ENCODE data around the gene FCSK. TPM values are rescaled to one million over a fixed set of nuclear protein-coding genes. Genes with fewer than 3 reads are reported as not detected.
"Not testable (repeated sequence)": the region's sequence is repeated elsewhere in the genome, so short reads cannot be mapped to it uniquely, and the experiment has no call there.

Gene FCSK
- total RNA-seq (7.3 TPM), polyA plus RNA-seq (ENCODE audit: insufficient read depth in 1 of 8, insufficient read length in 8 of 8, low replicate concordance in 1 of 8) (10 to 100 TPM in 1 of 8 donors, 1 to 10 TPM in 7; 5.2 to 10.2 (median 8.0) TPM)
- long read RNA-seq, donor 1, result 0 reads
- long read RNA-seq, donor 2, result 0 reads
- long read RNA-seq, donor 3, result 0 reads
- long read RNA-seq, donor 4, result 0 reads
- long read RNA-seq, donor 5, result 0 reads
- long read RNA-seq, donor 6, result 0 reads
- long read RNA-seq, donor 7, full-length matches to known transcripts, result 1 of 6 reads
- long read RNA-seq, donor 7, partial matches to known transcripts, result 5 of 6 reads
- long read RNA-seq, donor 7, other reads (novel, unspliced or antisense), result 0 of 6 reads
- long read RNA-seq, donor 8, result 0 reads
- long read RNA-seq, donor 9, result 0 reads
- long read RNA-seq, donor 10, full-length matches to known transcripts, result 1 of 1 reads
- long read RNA-seq, donor 10, partial matches to known transcripts, result 0 of 1 reads
- long read RNA-seq, donor 10, other reads (novel, unspliced or antisense), result 0 of 1 reads
- long read RNA-seq, donor 11, partial matches to known transcripts, result 5 of 5 reads
- long read RNA-seq, donor 11, other reads (novel, unspliced or antisense), result 0 of 5 reads

- H3K4me1 ChIP-seq (ENCODE audit: control insufficient read depth, insufficient read depth, low read length), result peaks cover 6% of the 10 kb centered on the region
- under 1% methylated on average over 62 of the region's 67 CpGs for WGBS (ENCODE audit: insufficient coverage)
These were observed at the start of gene FCSK for GRCh38 chr16:70454222-70455034. Gene FCSK (plus strand): TSS chr16:70454595. CDS start chr16:70463191, 8,596 bp downstream.

GRCh38 chr16:70406104-70406503 lies 48.3 kb upstream of the FCSK start:
- not testable (repeated sequence) for H3K27me3 ChIP-seq (ENCODE audit: control insufficient read depth, insufficient read depth, low read length); H3K4me3 ChIP-seq (ENCODE audit: low read length); H3K4me1 ChIP-seq (ENCODE audit: control insufficient read depth, insufficient read depth, low read length); H3K9me3 ChIP-seq (replicated peaks; ENCODE audit: control insufficient read depth, low read depth, low read length); DNase-seq; H3K27ac ChIP-seq (ENCODE audit: low read length); H3K36me3 ChIP-seq (ENCODE audit: control insufficient read depth, insufficient read depth, low read length)
- WGBS (ENCODE audit: insufficient coverage), result 80% methylated on average over 1 of the region's 5 CpGs

More at GRCh38 chr16:70454222-70455034, at the start of gene FCSK:
- DNase-seq, result peak; percentile 85
- Histone ChIP-seq H3K36me3 (ENCODE audit: control insufficient read depth, insufficient read depth, low read length) (no peaks in the 10 kb centered on the region), H3K4me3 (ENCODE audit: low read length) (peak within 1 kb of the TSS; percentile 95), H3K27me3 (ENCODE audit: control insufficient read depth, insufficient read depth, low read length) (peaks cover 6% of the 10 kb centered on the region), H3K9me3 (replicated peaks; ENCODE audit: control insufficient read depth, low read depth, low read length) (no peaks in the 10 kb centered on the region), H3K27ac (ENCODE audit: low read length) (peak within 1 kb of the TSS; percentile 97)

DNA sequence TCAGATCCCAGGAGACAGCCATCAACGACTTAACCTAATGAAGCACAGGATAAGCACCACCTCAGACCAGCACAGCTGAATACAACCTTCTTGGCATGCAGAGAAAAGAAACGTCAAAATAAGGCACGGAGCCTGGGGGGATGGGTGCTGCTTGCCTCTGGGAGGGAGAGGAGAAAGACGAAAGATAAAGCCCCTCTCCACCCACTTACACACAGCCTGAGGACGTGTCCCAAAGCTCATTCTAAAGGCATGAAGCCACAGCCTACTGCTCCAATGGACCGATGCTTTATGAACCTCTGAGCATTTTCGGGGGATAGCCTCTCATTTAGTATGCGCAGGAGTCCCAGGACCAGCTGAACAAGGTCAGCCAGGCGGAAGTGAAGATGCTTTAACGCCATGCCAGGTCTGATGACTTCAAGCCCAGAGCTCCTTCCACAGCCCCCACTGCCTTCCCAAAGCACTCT lies 46.6 kb upstream of the FCSK start:
- Histone ChIP-seq H3K9me3 (replicated peaks; ENCODE audit: control insufficient read depth, low read depth, low read length) (no peaks in the 10 kb centered on the region), H3K36me3 (ENCODE audit: control insufficient read depth, insufficient read depth, low read length) (peaks cover 15% of the 10 kb centered on the region), H3K4me3 (ENCODE audit: low read length) (no peak overlapping the region), H3K27me3 (ENCODE audit: control insufficient read depth, insufficient read depth, low read length) (no peaks in the 10 kb centered on the region), H3K27ac (ENCODE audit: low read length) (no peak overlapping the region), H3K4me1 (ENCODE audit: control insufficient read depth, insufficient read depth, low read length) (peaks cover 7% of the 10 kb centered on the region)
- 69% methylated on average over 5 of the region's 10 CpGs for WGBS (ENCODE audit: insufficient coverage)
- no peak for DNase-seq

DNA sequence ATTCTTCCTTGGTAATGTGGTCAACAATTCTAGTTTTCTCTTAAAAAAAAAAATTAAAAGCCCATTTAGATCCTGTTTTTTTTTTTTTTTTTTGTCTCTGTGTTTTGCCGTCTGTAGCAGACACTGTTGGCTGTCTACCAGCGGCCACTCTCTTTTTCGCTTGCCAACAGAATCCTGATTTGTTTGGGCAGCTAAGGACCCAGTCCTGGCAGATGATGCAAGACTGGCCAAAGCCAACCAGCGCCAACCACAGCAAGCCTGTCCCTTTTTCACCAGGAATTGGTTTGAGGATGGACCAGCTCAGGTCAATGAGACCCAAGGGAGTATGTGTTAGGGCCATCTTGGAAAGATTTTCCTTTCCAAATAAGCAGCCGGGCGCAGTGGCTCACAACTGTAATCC lies 43.7 kb upstream of the FCSK start:
- Histone ChIP-seq H3K4me3 (ENCODE audit: low read length) (no peak overlapping the region), H3K27me3 (ENCODE audit: control insufficient read depth, insufficient read depth, low read length) (no peaks in the 10 kb centered on the region), H3K9me3 (replicated peaks; ENCODE audit: control insufficient read depth, low read depth, low read length) (no peaks in the 10 kb centered on the region), H3K36me3 (ENCODE audit: control insufficient read depth, insufficient read depth, low read length) (peaks cover 15% of the 10 kb centered on the region), H3K27ac (ENCODE audit: low read length) (no peak overlapping the region), H3K4me1 (ENCODE audit: control insufficient read depth, insufficient read depth, low read length) (peaks cover 11% of the 10 kb centered on the region)
- WGBS (ENCODE audit: insufficient coverage), result 68% methylated on average over 4 of the region's 6 CpGs
- peak; percentile 35 for DNase-seq

GRCh38 chr16:70412385-70412784 lies 42.0 kb upstream of the FCSK start:
- no peak for DNase-seq
- WGBS (ENCODE audit: insufficient coverage), result no CpG with 5 or more reads among the region's 8 CpGs
- Histone ChIP-seq H3K27me3 (ENCODE audit: control insufficient read depth, insufficient read depth, low read length) (no peaks in the 10 kb centered on the region), H3K4me3 (ENCODE audit: low read length) (no peak overlapping the region), H3K4me1 (ENCODE audit: control insufficient read depth, insufficient read depth, low read length) (peaks cover 11% of the 10 kb centered on the region), H3K36me3 (ENCODE audit: control insufficient read depth, insufficient read depth, low read length) (peaks cover 14% of the 10 kb centered on the region), H3K27ac (ENCODE audit: low read length) (no peak overlapping the region), H3K9me3 (replicated peaks; ENCODE audit: control insufficient read depth, low read depth, low read length) (no peaks in the 10 kb centered on the region)

- not testable (repeated sequence) for H3K4me3 ChIP-seq (ENCODE audit: low read length); H3K9me3 ChIP-seq (replicated peaks; ENCODE audit: control insufficient read depth, low read depth, low read length); H3K27me3 ChIP-seq (ENCODE audit: control insufficient read depth, insufficient read depth, low read length); H3K27ac ChIP-seq (ENCODE audit: low read length)
- Histone ChIP-seq H3K4me1 (ENCODE audit: control insufficient read depth, insufficient read depth, low read length) (peaks cover 15% of the 10 kb centered on the region), H3K36me3 (ENCODE audit: control insufficient read depth, insufficient read depth, low read length) (peaks cover 18% of the 10 kb centered on the region)
- no CpG with 5 or more reads among the region's 5 CpGs for WGBS (ENCODE audit: insufficient coverage)
- DNase-seq, result peak; percentile 49
These were observed 40.8 kb upstream of the FCSK start for GRCh38 chr16:70413572-70413971.

- H3K36me3 ChIP-seq (ENCODE audit: control insufficient read depth, insufficient read depth, low read length), result peaks cover 15% of the 10 kb centered on the region
- no peaks in the 10 kb centered on the region for H3K27me3 ChIP-seq (ENCODE audit: control insufficient read depth, insufficient read depth, low read length)
- DNase-seq, result no peak
- H3K9me3 ChIP-seq (replicated peaks; ENCODE audit: control insufficient read depth, low read depth, low read length), result no peaks in the 10 kb centered on the region
- WGBS (ENCODE audit: insufficient coverage), result 77% methylated on average over 16 of the region's 17 CpGs
- H3K4me3 ChIP-seq (ENCODE audit: low read length), result no peak overlapping the region
- peaks cover 33% of the 10 kb centered on the region for H3K4me1 ChIP-seq (ENCODE audit: control insufficient read depth, insufficient read depth, low read length)
- no peak overlapping the region for H3K27ac ChIP-seq (ENCODE audit: low read length)
These were observed 37.4 kb upstream of the FCSK start for GRCh38 chr16:70416748-70417616.

DNA sequence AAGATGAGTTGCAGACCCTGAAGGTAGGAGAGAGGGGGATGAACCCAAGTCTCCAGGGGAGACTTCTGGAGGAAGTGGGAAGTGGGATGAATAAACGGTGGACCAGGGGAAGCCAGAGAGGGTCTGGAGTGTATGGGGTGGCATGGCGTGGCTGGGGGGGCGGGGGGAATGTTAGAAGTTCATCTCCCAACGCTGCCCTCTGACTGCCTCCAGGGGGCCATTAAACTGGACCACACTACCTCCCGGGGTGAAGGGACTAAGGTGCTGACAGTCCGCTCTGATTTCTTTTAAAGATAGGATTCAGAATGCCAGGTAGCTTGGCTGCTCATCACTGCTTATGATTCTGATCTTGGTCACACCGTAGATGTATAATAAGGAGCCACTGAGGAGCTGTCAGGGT lies 36.7 kb upstream of the FCSK start:
- H3K4me3 ChIP-seq (ENCODE audit: low read length), result no peak overlapping the region
- no peaks in the 10 kb centered on the region for H3K27me3 ChIP-seq (ENCODE audit: control insufficient read depth, insufficient read depth, low read length)
- WGBS (ENCODE audit: insufficient coverage), result 64% methylated on average over 5 of the region's 7 CpGs
- peaks cover 16% of the 10 kb centered on the region for H3K36me3 ChIP-seq (ENCODE audit: control insufficient read depth, insufficient read depth, low read length)
- H3K27ac ChIP-seq (ENCODE audit: low read length), result no peak overlapping the region
- peaks cover 36% of the 10 kb centered on the region for H3K4me1 ChIP-seq (ENCODE audit: control insufficient read depth, insufficient read depth, low read length)
- H3K9me3 ChIP-seq (replicated peaks; ENCODE audit: control insufficient read depth, low read depth, low read length), result no peaks in the 10 kb centered on the region
- no peak for DNase-seq

DNA sequence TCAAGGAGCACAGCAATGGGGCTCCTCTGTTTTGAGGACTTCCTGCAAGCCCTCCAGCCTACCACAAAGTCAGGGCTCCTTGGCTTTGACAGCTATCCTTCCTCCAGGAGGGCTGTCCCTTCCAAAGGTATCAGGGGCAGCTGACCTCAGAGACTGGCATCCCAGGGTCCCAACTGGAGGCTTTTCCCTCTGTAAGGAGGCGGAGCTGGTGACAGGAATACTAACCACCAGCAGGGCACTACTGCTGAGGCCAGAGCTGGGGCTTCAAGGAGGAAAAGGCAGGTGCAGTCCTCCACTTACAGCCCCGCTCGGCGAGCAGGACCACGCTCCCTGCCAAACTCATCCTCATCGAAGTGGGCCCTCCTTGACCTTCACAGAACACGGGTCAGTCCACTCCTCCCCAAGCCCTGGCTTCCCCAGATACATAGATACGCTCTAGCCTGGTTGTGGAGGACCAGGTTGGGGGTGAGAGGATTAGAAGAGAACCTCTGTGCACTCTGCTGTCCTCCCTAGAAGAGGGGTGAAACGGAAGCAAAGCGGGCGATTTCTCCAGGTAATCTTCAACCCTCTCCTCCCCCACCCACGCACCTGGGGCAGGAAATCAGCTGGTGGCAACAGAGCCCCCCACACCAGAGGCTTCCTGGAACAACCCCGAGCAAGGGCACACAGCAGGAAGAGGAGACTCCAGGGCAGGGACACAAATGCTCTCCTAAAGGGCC lies 36.0 kb upstream of the FCSK start:
- no peaks in the 10 kb centered on the region for H3K9me3 ChIP-seq (replicated peaks; ENCODE audit: control insufficient read depth, low read depth, low read length)
- peaks cover 16% of the 10 kb centered on the region for H3K36me3 ChIP-seq (ENCODE audit: control insufficient read depth, insufficient read depth, low read length)
- peaks cover 36% of the 10 kb centered on the region for H3K4me1 ChIP-seq (ENCODE audit: control insufficient read depth, insufficient read depth, low read length)
- H3K27me3 ChIP-seq (ENCODE audit: control insufficient read depth, insufficient read depth, low read length), result no peaks in the 10 kb centered on the region
- 57% methylated on average over 5 of the region's 13 CpGs for WGBS (ENCODE audit: insufficient coverage)
- no peak for DNase-seq
- no peak overlapping the region for H3K4me3 ChIP-seq (ENCODE audit: low read length)
- H3K27ac ChIP-seq (ENCODE audit: low read length), result peak overlapping the region; percentile 13

Data from muscle of leg (tissue), 16 donors.